GM12872 (cell line): ENCODE measurements around the gene NEK3.

Experiments used
- TF ChIP-seq, protein P1 (sequence below): IDR thresholded peaks from 3 replicates; pipeline ENCODE4 v1.5.1; 2011; ENCODE audit warnings: low read depth, mild to moderate bottlenecking, low read length, moderate library complexity; ENCODE audit not compliant: insufficient read depth

Gene NEK3

DNA sequence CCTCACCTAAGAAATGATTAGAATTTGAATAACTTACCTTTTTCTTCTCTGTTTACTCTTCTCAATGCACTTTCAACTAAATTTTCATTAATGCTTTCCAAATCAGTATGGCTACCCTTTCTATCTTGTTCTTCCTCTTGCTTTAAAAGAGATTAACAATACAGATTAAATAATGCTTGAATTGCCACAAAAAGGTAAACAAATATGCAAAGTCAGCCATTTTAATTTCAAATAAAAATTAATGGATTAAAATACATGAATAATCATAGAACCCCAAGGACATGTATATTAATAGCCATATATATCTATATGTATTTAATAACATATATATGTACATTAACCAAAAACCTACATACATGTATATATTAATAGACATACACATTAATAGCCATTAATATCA, 22.6 kb downstream of the NEK3 start:
- TF ChIP-seq, protein P1, sequence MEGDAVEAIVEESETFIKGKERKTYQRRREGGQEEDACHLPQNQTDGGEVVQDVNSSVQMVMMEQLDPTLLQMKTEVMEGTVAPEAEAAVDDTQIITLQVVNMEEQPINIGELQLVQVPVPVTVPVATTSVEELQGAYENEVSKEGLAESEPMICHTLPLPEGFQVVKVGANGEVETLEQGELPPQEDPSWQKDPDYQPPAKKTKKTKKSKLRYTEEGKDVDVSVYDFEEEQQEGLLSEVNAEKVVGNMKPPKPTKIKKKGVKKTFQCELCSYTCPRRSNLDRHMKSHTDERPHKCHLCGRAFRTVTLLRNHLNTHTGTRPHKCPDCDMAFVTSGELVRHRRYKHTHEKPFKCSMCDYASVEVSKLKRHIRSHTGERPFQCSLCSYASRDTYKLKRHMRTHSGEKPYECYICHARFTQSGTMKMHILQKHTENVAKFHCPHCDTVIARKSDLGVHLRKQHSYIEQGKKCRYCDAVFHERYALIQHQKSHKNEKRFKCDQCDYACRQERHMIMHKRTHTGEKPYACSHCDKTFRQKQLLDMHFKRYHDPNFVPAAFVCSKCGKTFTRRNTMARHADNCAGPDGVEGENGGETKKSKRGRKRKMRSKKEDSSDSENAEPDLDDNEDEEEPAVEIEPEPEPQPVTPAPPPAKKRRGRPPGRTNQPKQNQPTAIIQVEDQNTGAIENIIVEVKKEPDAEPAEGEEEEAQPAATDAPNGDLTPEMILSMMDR: no peak

DNA sequence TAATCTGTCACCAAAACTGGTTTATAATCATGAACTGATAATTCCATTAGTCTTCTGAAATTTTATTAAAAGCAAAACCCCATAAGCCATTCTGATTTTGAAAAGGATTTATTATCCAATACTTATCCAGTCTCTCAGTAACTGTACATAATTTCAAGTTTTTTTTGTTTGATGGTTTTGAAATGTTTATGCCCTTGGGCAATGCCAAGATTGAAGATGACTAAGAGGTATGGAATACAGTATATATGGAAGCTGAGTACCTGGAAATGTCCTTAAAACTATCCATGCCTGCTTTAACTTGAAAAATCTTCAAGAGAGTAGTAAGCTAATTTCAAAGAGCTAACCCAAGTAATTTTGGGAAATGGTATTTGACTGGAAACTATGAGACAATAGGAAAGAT, 28.8 kb downstream of the NEK3 start:
- TF ChIP-seq, protein P1: no peak

DNA sequence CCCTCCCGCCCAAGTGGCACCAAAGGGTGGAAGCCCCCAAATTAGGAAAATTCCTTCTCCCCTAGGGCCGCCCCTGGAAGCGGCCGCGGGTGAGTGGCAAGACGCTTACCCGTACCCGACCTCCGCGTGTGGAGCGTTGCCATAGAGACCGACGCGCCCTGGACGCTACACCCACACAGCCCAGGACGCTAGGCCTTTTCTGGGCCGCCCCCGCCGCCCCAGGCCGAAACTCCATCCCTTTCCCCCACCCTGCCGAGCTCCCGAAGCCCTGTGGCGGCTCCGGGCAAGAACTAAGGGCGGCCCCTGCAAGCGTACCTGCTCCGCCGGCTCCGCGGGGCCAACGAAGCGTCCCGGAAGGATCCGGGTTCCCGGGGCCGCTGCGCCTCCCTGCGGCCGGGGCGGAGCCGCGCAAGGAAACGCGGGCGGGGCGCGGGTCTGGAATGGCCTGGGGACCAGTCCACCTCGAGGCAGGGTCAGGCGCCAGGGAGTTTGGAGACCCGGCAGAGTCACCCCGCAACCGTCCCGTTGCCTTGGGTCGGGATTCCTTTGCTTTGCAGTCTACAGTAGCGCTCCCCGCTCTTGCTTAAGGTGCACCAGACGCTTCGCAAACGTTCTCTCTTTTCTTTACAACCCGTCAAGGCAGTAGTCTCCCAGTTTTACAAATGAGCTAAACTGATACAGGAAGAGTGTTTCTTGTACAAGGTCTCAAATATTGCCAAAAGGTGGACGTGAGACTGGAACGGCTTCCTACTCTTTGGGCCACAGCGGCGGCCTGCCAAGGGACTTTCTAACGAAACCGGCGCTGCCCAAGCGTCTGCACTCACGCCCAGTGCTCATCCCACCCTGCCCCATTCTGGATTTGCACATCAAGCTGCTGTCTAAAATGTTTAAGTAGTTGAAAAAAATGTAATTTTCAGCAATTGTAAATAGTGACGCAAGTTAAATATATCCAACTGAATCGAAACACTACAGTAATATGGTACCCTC, 30.4 kb downstream of the NEK3 start, which contains the start of gene NEK5:
TSS of gene NEK5 (minus strand) at position 360 of the 987 bp plus-strand sequence. CDS start 1,591 bp downstream, outside the sequence.
- TF ChIP-seq, protein P1: peak; percentile 66

- TF ChIP-seq, protein P1: peak; percentile 78
Measured at GRCh38 chr13:52127783-52128702, 31.4 kb downstream of the NEK3 start.

DNA sequence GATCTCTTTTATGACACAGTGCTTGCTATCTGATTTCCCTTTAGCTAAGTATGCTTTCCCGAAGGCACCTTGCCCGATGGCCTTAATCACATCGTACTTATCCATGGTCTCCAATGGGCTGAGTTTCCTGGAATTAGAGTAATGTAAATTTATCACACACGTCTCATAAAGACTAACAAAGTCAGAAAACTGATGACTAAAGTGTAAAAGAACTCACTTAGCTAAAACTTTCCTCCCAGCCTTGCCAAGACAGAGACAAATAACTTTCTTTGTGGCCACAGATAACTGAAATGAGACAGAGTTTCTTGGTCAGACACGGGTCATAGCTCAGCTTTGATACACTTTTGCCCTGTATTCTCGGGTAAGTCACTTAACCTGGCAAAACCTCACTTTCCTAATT, 32.0 kb downstream of the NEK3 start:
- TF ChIP-seq, protein P1: no peak

- TF ChIP-seq, protein P1: no peak
Measured at GRCh38 chr13:52125547-52125946, 33.9 kb downstream of the NEK3 start.

- TF ChIP-seq, protein P1: no peak
Measured at GRCh38 chr13:52118595-52118994, 40.8 kb downstream of the NEK3 start.
